ENCODE results near the gene CYP2F1. TPM values are rescaled to one million over a fixed set of nuclear protein-coding genes. Genes with fewer than 3 reads are reported as not detected.
"Not testable (repeated sequence)": the region's sequence is repeated elsewhere in the genome, so short reads cannot be mapped to it uniquely, and the experiment has no call there.

The CYP2F1 gene
- total and polyA plus RNA-seq, 8 donors: not detected

GRCh38 chr19:41112728-41113290, 1.4 kb upstream of the CYP2F1 start:
- no peak for TF ChIP-seq CTCF (IDR thresholded peaks at IDR 0.05)
- no peaks in the 10 kb centered on the region for H3K36me3 ChIP-seq
- no peak overlapping the region for H3K4me3 ChIP-seq
- ATAC-seq: no peak
- H3K4me1 ChIP-seq: no peaks in the 10 kb centered on the region
- no peaks in the 10 kb centered on the region for H3K9me3 ChIP-seq
- intact Hi-C loops (cut with DNase I): no loop called here
- WGBS, 2 donors: 67 to 83% methylated on average over 6 to 7 of the region's 7 CpGs
- peak in 1 of 6 donors; percentile 31 for DNase-seq
- no peak overlapping the region for H3K27ac ChIP-seq
- H3K27me3 ChIP-seq: no peaks in the 10 kb centered on the region
- FAIRE-seq: no peak

GRCh38 chr19:41116261-41116660, 2.0 kb downstream of the CYP2F1 start:
- no peaks in the 10 kb centered on the region for H3K36me3 ChIP-seq
- no peaks in the 10 kb centered on the region for H3K4me1 ChIP-seq
- peak in 1 of 6 donors; percentile 30 for DNase-seq
- H3K27me3 ChIP-seq: no peaks in the 10 kb centered on the region
- FAIRE-seq: no peak
- H3K27ac ChIP-seq: no peak overlapping the region
- TF ChIP-seq CTCF (IDR thresholded peaks at IDR 0.05): no peak
- no peaks in the 10 kb centered on the region for H3K9me3 ChIP-seq
- no peak for ATAC-seq
- H3K4me3 ChIP-seq: no peak overlapping the region
- 67 to 70% methylated on average over 7 to 8 of the region's 8 CpGs for WGBS, 2 donors
- intact Hi-C loops (cut with DNase I): no loop called here

- intact Hi-C loops (cut with DNase I); H3K36me3 ChIP-seq; H3K4me1 ChIP-seq; H3K27me3 ChIP-seq; H3K27ac ChIP-seq; H3K9me3 ChIP-seq; ATAC-seq; FAIRE-seq; H3K4me3 ChIP-seq: not testable (repeated sequence)
- 74 to 78% methylated on average over 32 to 36 of the region's 41 CpGs for WGBS, 2 donors
- DNase-seq: peak in 1 of 6 donors; percentile 33
Measured at GRCh38 chr19:41120929-41121911, 7.0 kb downstream of the CYP2F1 start.

- H3K4me1 ChIP-seq; FAIRE-seq; ATAC-seq; H3K27ac ChIP-seq; H3K36me3 ChIP-seq; H3K27me3 ChIP-seq; H3K4me3 ChIP-seq; intact Hi-C loops (cut with DNase I); H3K9me3 ChIP-seq: not testable (repeated sequence)
- DNase-seq: peak in 1 of 6 donors; percentile 28
- 70 to 91% methylated on average over 13 of the region's 13 CpGs for WGBS, 2 donors
Measured at GRCh38 chr19:41122846-41123245, 8.6 kb downstream of the CYP2F1 start.

GRCh38 chr19:41123716-41124294, 9.6 kb downstream of the CYP2F1 start:
- FAIRE-seq (no peak), DNase-seq (peak in 1 of 6 donors; percentile 44), ATAC-seq (no peak)
- TF ChIP-seq CTCF (IDR thresholded peaks at IDR 0.05): no peak
- WGBS, 2 donors: 81 to 84% methylated on average over 11 of the region's 11 CpGs
- Histone ChIP-seq H3K27ac (no peak overlapping the region), H3K4me3 (no peak overlapping the region), H3K9me3 (no peaks in the 10 kb centered on the region), H3K36me3 (no peaks in the 10 kb centered on the region), H3K27me3 (no peaks in the 10 kb centered on the region), H3K4me1 (no peaks in the 10 kb centered on the region)
- intact Hi-C loops (cut with DNase I): no loop called here

Measured in pancreas (tissue), 10 donors.